Measurements from ENCODE around the gene NEK1.

The NEK1 gene

DNA sequence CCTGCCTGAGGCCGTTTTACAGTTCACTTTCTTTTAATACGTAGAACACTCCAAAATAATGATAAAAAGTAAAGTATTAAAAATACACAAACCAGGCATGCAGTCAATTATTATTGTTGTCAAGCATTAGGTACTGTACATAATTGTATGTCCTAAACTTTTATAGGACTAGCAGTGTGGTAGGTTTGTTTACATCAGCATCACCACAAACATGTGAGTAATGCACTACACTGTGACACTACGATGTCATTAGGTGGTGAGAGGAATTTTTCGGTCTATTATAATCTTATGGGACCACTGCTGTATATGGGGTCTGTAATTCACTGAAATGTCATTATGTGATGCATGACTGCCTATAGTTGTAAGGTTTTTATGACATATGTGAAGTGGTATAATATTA lies 192.1 kb downstream of the NEK1 start:
- TF ChIP-seq, protein P1, sequence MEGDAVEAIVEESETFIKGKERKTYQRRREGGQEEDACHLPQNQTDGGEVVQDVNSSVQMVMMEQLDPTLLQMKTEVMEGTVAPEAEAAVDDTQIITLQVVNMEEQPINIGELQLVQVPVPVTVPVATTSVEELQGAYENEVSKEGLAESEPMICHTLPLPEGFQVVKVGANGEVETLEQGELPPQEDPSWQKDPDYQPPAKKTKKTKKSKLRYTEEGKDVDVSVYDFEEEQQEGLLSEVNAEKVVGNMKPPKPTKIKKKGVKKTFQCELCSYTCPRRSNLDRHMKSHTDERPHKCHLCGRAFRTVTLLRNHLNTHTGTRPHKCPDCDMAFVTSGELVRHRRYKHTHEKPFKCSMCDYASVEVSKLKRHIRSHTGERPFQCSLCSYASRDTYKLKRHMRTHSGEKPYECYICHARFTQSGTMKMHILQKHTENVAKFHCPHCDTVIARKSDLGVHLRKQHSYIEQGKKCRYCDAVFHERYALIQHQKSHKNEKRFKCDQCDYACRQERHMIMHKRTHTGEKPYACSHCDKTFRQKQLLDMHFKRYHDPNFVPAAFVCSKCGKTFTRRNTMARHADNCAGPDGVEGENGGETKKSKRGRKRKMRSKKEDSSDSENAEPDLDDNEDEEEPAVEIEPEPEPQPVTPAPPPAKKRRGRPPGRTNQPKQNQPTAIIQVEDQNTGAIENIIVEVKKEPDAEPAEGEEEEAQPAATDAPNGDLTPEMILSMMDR (IDR thresholded peaks at IDR 0.05; ENCODE audit: low read length, missing control alignments): no peak
- H3K4me3 ChIP-seq (replicated peaks; ENCODE audit: low read depth, low read length): no peak overlapping the region
- DNase-seq (ENCODE audit: low read depth): no peak

GRCh38 chr4:169418846-169419245 lies 193.5 kb downstream of the NEK1 start:
- DNase-seq (ENCODE audit: low read depth): no peak
- no peak overlapping the region for H3K4me3 ChIP-seq (replicated peaks; ENCODE audit: low read depth, low read length)
- TF ChIP-seq, protein P1 (IDR thresholded peaks at IDR 0.05; ENCODE audit: low read length, missing control alignments): no peak

DNA sequence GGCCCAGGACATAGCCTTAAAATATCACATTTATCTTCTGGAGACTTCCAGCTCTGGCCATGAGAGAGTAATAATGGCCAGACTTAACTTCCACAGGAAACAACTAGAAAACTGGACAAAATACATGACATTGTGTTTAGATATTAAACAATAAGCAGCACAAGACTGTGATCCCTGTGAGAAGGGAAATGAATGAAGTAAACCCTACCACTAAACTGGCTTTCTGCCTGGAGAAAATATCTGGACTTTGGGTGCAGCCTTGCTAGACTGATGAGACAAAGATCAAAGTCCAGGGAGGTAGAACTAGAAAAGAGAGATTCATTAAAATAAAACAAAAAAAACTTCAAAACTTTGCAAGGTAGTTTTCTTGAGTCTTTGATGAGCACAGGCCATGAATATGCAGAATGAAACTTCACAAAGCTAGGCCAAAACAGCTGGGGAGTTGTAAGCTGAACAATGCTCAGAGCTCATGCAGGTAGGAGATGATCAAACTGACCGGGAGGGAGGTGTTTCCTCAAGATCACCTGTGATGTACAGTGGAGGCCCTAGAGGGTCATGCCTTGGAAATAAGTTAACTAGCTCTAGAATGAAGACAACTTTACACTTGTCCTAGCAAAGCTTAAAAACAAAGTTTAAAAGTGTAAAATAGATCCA lies 194.6 kb downstream of the NEK1 start:
- H3K4me3 ChIP-seq (replicated peaks; ENCODE audit: low read depth, low read length): no peak overlapping the region
- TF ChIP-seq, protein P1 (IDR thresholded peaks at IDR 0.05; ENCODE audit: low read length, missing control alignments): no peak
- peak; percentile 35 for DNase-seq (ENCODE audit: low read depth)

- DNase-seq (ENCODE audit: low read depth): no peak
- TF ChIP-seq, protein P1 (IDR thresholded peaks at IDR 0.05; ENCODE audit: low read length, missing control alignments): no peak
These were observed 195.4 kb downstream of the NEK1 start for GRCh38 chr4:169416997-169417396.

DNA sequence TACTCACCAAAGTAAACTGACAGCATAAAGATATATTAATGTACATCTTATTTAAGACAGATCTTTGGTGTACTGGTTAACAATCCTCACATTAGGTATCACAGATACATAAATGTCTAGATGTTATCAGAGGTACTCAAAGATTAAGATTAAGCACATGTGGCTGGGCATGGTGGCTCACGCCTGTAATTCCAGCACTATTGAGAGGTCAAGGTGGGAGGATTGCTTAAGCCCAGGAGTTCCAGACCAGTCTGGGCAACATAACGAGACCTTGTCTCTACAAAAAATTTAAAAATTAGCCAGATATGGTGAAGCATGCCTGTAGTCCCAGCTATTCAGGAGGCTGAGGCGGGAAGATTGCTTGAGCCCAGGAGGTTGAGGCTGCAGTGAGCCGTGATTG lies 195.9 kb downstream of the NEK1 start:
- no peak overlapping the region for H3K4me3 ChIP-seq (replicated peaks; ENCODE audit: low read depth, low read length)
- no peak for DNase-seq (ENCODE audit: low read depth)
- TF ChIP-seq, protein P1 (IDR thresholded peaks at IDR 0.05; ENCODE audit: low read length, missing control alignments): no peak

More at GRCh38 chr4:169416997-169417396, 195.4 kb downstream of the NEK1 start:
- H3K4me3 ChIP-seq (replicated peaks; ENCODE audit: low read depth, low read length): no peak overlapping the region

GRCh38 chr4:169414913-169415312 lies 197.5 kb downstream of the NEK1 start:
- no peak overlapping the region for H3K4me3 ChIP-seq (replicated peaks; ENCODE audit: low read depth, low read length)
- TF ChIP-seq, protein P1 (IDR thresholded peaks at IDR 0.05; ENCODE audit: low read length, missing control alignments): no peak
- DNase-seq (ENCODE audit: low read depth): no peak

- DNase-seq (ENCODE audit: low read depth): no peak
- TF ChIP-seq, protein P1 (IDR thresholded peaks at IDR 0.05; ENCODE audit: low read length, missing control alignments): no peak
These were observed 200.3 kb downstream of the NEK1 start for GRCh38 chr4:169412046-169412445.

More at GRCh38 chr4:169412046-169412445, 200.3 kb downstream of the NEK1 start:
- H3K4me3 ChIP-seq (replicated peaks; ENCODE audit: low read depth, low read length): no peak overlapping the region

Data from fibroblast of pulmonary artery (primary cell).